Caco-2 (cell line): ENCODE measurements around the gene NUDT3. TPM values are rescaled to one million over a fixed set of nuclear protein-coding genes. Genes with fewer than 3 reads are reported as not detected.

Experiments used
- BruUV-seq: library from RNA; stranded (reverse); fragments of 400-500 nt; replicated peaks from 2 replicates; lab custom pipeline; 2021; lab: Mats Ljungman, UMichigan
- CTCF ChIA-PET: fragments of 300-600 bp; sonication (Branson Sonifier 250); formaldehyde crosslinking; loops from one replicate; lab custom pipeline; 2022; ENCODE audit warnings: antibody characterized with exemption; lab: Charles Lee
- POLR2A ChIA-PET: fragments of 300-600 bp; sonication (Branson Sonifier 250); formaldehyde crosslinking; loops from one replicate; lab custom pipeline; 2022; ENCODE audit warnings: antibody characterized with exemption; lab: Charles Lee
- DNase-seq, 2 experiments: peaks; one replicate each; pipeline versions ENCODE4 v3.0.0 to v3.0.0-alpha.2; 2020 to 2022
- H3K27me3 ChIP-seq: replicated peaks from 2 replicates; pipeline ENCODE4 v1.6.0; 2011; ENCODE audit warnings: low read length; ENCODE audit not compliant: control insufficient read depth, insufficient read depth
- H3K36me3 ChIP-seq: 2 replicates; pipeline ENCODE4 v1.5.1; 2011; ENCODE audit warnings: low read length; ENCODE audit not compliant: control insufficient read depth, insufficient read depth
- H3K4me1 ChIP-seq: fragments of 250-450 bp; sonication (Bioruptor Pico); 2 replicates; pipeline ENCODE4 v1.5.1; 2020; ENCODE audit warnings: mild to moderate bottlenecking
- H3K4me3 ChIP-seq: 2 replicates; pipeline ENCODE4 v1.5.1; 2011; ENCODE audit warnings: low read depth, mild to moderate bottlenecking, control low read depth, low read length
- H3K9me3 ChIP-seq: fragments of 250-450 bp; sonication (Bioruptor Pico); 2 replicates; pipeline ENCODE4 v1.5.1; 2020; ENCODE audit warnings: mild to moderate bottlenecking, moderate library complexity
- H3K27ac Mint-ChIP-seq: one replicate; pipeline ENCODE4 v1.8.0; 2022; ENCODE audit warnings: mixed read lengths; ENCODE audit not compliant: unreplicated experiment
- H3K27me3 Mint-ChIP-seq: one replicate; pipeline ENCODE4 v1.8.0; 2022; ENCODE audit warnings: mixed read lengths; ENCODE audit not compliant: insufficient read depth, unreplicated experiment
- H3K36me3 Mint-ChIP-seq: one replicate; pipeline ENCODE4 v1.8.0; 2022; ENCODE audit warnings: mild to moderate bottlenecking, mixed read lengths; ENCODE audit not compliant: insufficient read depth, unreplicated experiment
- H3K4me1 Mint-ChIP-seq: one replicate; pipeline ENCODE4 v1.8.0; 2022; ENCODE audit warnings: low read depth, mixed read lengths; ENCODE audit not compliant: unreplicated experiment
- H3K4me3 Mint-ChIP-seq: one replicate; pipeline ENCODE4 v1.8.0; 2022; ENCODE audit warnings: mild to moderate bottlenecking, moderate library complexity, mixed read lengths; ENCODE audit not compliant: unreplicated experiment
- H3K9me3 Mint-ChIP-seq: one replicate; pipeline ENCODE4 v1.8.0; 2022; ENCODE audit warnings: mixed read lengths; ENCODE audit not compliant: unreplicated experiment
- CTCF ChIP-seq, 2 experiments: fragments of 200-600 bp in 1 of 2; IDR thresholded peaks; 1 replicate in 1 of 2; 2 replicates in 1 of 2; pipeline versions ENCODE4 v1.5.1 to v1.8.0; 2011 to 2022; ENCODE audit warnings: antibody characterized with exemption in 1 of 2, control low read depth in 1 of 2, inconsistent platforms in 1 of 2, low read depth in 1 of 2, low read length in 1 of 2, mild to moderate bottlenecking in 1 of 2, moderate library complexity in 1 of 2; ENCODE audit not compliant: insufficient read depth in 1 of 2, severe bottlenecking in 1 of 2, unreplicated experiment in 1 of 2
- intact Hi-C: fragments of 100-400 bp; cut with micrococcal nuclease; formaldehyde crosslinking; loops from one replicate; pipeline ENCODE4 v1.10.0; 2022; ENCODE audit not compliant: unreplicated experiment
- total RNA-seq: library from RNA; stranded (reverse); gene quantifications from 2 replicates; pipeline ENCODE4 v1.2.3, GENCODE V29; 2022

NUDT3 gene
- total RNA-seq, 1 experiment from 2014 or later = 22.9 TPM

- no peaks in the 10 kb centered on the region for H3K27me3 ChIP-seq
- peaks cover 20% of the 10 kb centered on the region for H3K4me1 Mint-ChIP-seq
- no peaks in the 10 kb centered on the region for H3K4me1 ChIP-seq
- H3K9me3 Mint-ChIP-seq = no peaks in the 10 kb centered on the region
- H3K27ac Mint-ChIP-seq = no peak overlapping the region
- DNase-seq = no peak
- no peaks in the 10 kb centered on the region for H3K9me3 ChIP-seq
- intact Hi-C loops = no loop called here
- no peaks in the 10 kb centered on the region for H3K36me3 Mint-ChIP-seq
- H3K4me3 Mint-ChIP-seq = no peak overlapping the region
- CTCF ChIA-PET = no interaction called here
- BruUV-seq = no TSS peak
- no peak for TF ChIP-seq CTCF (IDR thresholded peaks at IDR 0.05; ENCODE audit: insufficient read depth in 1 of 2, low read depth in 1 of 2, low read length in 1 of 2, severe bottlenecking in 1 of 2, unreplicated experiment in 1 of 2)
- POLR2A ChIA-PET = no interaction called here
- H3K4me3 ChIP-seq = no peak overlapping the region
- peaks cover 1% of the 10 kb centered on the region for H3K36me3 ChIP-seq
- no peaks in the 10 kb centered on the region for H3K27me3 Mint-ChIP-seq
Observed at GRCh38 chr6:34340394-34340793, 52.1 kb downstream of the NUDT3 start.

GRCh38 chr6:34339971-34340370, 52.5 kb downstream of the NUDT3 start:
- no peaks in the 10 kb centered on the region for H3K9me3 Mint-ChIP-seq
- H3K4me1 Mint-ChIP-seq = peaks cover 20% of the 10 kb centered on the region
- TF ChIP-seq CTCF (IDR thresholded peaks at IDR 0.05; ENCODE audit: insufficient read depth in 1 of 2, low read depth in 1 of 2, low read length in 1 of 2, severe bottlenecking in 1 of 2, unreplicated experiment in 1 of 2) = no peak
- DNase-seq = no peak
- Histone ChIP-seq H3K36me3 (peaks cover 1% of the 10 kb centered on the region), H3K27me3 (no peaks in the 10 kb centered on the region), H3K4me1 (no peaks in the 10 kb centered on the region), H3K4me3 (no peak overlapping the region), H3K9me3 (no peaks in the 10 kb centered on the region)
- H3K36me3 Mint-ChIP-seq = no peaks in the 10 kb centered on the region
- no peaks in the 10 kb centered on the region for H3K27me3 Mint-ChIP-seq
- ChIA-PET CTCF (no interaction called here), POLR2A (no interaction called here)
- no peak overlapping the region for H3K4me3 Mint-ChIP-seq
- no peak overlapping the region for H3K27ac Mint-ChIP-seq
- no TSS peak for BruUV-seq
- intact Hi-C loops = no loop called here

- no peaks in the 10 kb centered on the region for H3K27me3 ChIP-seq
- no peaks in the 10 kb centered on the region for H3K9me3 ChIP-seq
- H3K4me1 Mint-ChIP-seq = peaks cover 20% of the 10 kb centered on the region
- H3K4me3 ChIP-seq = no peak overlapping the region
- POLR2A ChIA-PET = no interaction called here
- no peak for TF ChIP-seq CTCF (IDR thresholded peaks at IDR 0.05; ENCODE audit: insufficient read depth in 1 of 2, low read depth in 1 of 2, low read length in 1 of 2, severe bottlenecking in 1 of 2, unreplicated experiment in 1 of 2)
- H3K36me3 Mint-ChIP-seq = no peaks in the 10 kb centered on the region
- H3K27ac Mint-ChIP-seq = no peak overlapping the region
- peaks cover 1% of the 10 kb centered on the region for H3K36me3 ChIP-seq
- no peaks in the 10 kb centered on the region for H3K9me3 Mint-ChIP-seq
- no peak overlapping the region for H3K4me3 Mint-ChIP-seq
- DNase-seq = no peak
- intact Hi-C loops = no loop called here
- CTCF ChIA-PET = no interaction called here
- H3K4me1 ChIP-seq = no peaks in the 10 kb centered on the region
- no peaks in the 10 kb centered on the region for H3K27me3 Mint-ChIP-seq
- BruUV-seq = no TSS peak
Observed at GRCh38 chr6:34339432-34339831, 53.0 kb downstream of the NUDT3 start.
